Thoracic aorta (tissue), 2 donors: Measurements from ENCODE around the gene TRMT13. TPM values are rescaled to one million over a fixed set of nuclear protein-coding genes. Genes with fewer than 3 reads are reported as not detected.

ENCODE experiments used
- ATAC-seq: fragments of 150-250 bp; one replicate; pipeline ENCODE4 v1.8.0; 2017; ENCODE audit warnings: low read depth; ENCODE audit not compliant: insufficient number of reproducible peaks, low FRiP score
- DNase-seq: peaks from one replicate; pipeline ENCODE4 v3.0.0-alpha.2; 2020; ENCODE audit warnings: low spot score
- H3K27ac ChIP-seq, 2 donors: fragments of 200-600 bp; sonication (generic); 1 replicate in 1 of 2; 2 replicates in 1 of 2; pipeline ENCODE4 v1.5.1; 2016; ENCODE audit warnings: mild to moderate bottlenecking in 2 of 2, moderate library complexity in 2 of 2
- H3K27me3 ChIP-seq: fragments of 200-600 bp; sonication (generic); replicated peaks from 2 replicates; pipeline ENCODE4 v1.6.0; 2016; ENCODE audit warnings: mild to moderate bottlenecking; ENCODE audit not compliant: insufficient read depth
- H3K36me3 ChIP-seq: fragments of 200-600 bp; sonication (generic); one replicate; pipeline ENCODE4 v1.5.1; 2016
- H3K4me1 ChIP-seq, 2 donors: fragments of 200-600 bp; sonication (generic); 1 replicate in 1 of 2; 2 replicates in 1 of 2; pipeline versions ENCODE4 v1.5.1 to v1.6.0; 2016; ENCODE audit warnings: low read depth in 2 of 2, mild to moderate bottlenecking in 1 of 2; ENCODE audit not compliant: control insufficient read depth in 1 of 2
- H3K4me3 ChIP-seq: fragments of 200-600 bp; sonication (generic); 2 replicates; pipeline ENCODE4 v1.5.1; 2016; ENCODE audit warnings: mild to moderate bottlenecking
- H3K9me3 ChIP-seq: fragments of 200-600 bp; sonication (generic); 2 replicates; pipeline ENCODE4 v1.5.1; 2016
- total RNA-seq, 2 donors: library from RNA; depleted of rRNA; stranded (reverse); fragments of >200 nt; gene quantifications; one replicate each; pipeline versions ENCODE4 v1.1.0 to v1.2.3, GENCODE V29; 2016
- TF ChIP-seq, protein P1 (sequence below): fragments of 200-600 bp; sonication (generic); IDR thresholded peaks from one replicate; pipeline ENCODE4 v1.5.1; 2019; ENCODE audit warnings: antibody characterized with exemption

Gene TRMT13
- total RNA-seq, 2 donors from 2014 or later: 11.4 to 11.7 TPM

DNA sequence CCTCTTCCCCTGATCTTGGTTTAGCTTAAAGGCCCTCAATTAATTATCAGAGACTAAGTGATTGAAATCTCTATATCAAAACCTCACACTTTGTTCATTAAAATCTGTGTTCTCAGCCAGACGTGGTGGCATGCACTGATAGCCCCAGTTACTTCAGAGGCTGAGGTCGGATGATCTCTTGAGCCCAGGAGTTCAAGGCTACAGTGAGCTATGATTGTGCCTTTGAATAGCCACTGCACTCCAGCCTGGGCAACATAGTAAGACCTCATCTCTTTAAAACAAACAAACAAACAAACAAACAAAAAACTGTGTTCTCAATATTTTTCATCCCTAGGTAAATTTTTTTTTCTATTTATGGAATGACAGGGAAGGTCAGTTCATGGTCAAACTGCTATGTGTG lies 18.7 kb downstream of the TRMT13 start:
- Histone ChIP-seq H3K27ac (no peak overlapping the region), H3K27me3 (no peaks in the 10 kb centered on the region), H3K36me3 (peaks cover 11% of the 10 kb centered on the region), H3K4me1 (no peaks in the 10 kb centered on the region), H3K4me3 (no peak overlapping the region), H3K9me3 (no peaks in the 10 kb centered on the region)
- DNase-seq (no peak), ATAC-seq (no peak)
- TF ChIP-seq, protein P1, sequence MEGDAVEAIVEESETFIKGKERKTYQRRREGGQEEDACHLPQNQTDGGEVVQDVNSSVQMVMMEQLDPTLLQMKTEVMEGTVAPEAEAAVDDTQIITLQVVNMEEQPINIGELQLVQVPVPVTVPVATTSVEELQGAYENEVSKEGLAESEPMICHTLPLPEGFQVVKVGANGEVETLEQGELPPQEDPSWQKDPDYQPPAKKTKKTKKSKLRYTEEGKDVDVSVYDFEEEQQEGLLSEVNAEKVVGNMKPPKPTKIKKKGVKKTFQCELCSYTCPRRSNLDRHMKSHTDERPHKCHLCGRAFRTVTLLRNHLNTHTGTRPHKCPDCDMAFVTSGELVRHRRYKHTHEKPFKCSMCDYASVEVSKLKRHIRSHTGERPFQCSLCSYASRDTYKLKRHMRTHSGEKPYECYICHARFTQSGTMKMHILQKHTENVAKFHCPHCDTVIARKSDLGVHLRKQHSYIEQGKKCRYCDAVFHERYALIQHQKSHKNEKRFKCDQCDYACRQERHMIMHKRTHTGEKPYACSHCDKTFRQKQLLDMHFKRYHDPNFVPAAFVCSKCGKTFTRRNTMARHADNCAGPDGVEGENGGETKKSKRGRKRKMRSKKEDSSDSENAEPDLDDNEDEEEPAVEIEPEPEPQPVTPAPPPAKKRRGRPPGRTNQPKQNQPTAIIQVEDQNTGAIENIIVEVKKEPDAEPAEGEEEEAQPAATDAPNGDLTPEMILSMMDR: no peak

DNA sequence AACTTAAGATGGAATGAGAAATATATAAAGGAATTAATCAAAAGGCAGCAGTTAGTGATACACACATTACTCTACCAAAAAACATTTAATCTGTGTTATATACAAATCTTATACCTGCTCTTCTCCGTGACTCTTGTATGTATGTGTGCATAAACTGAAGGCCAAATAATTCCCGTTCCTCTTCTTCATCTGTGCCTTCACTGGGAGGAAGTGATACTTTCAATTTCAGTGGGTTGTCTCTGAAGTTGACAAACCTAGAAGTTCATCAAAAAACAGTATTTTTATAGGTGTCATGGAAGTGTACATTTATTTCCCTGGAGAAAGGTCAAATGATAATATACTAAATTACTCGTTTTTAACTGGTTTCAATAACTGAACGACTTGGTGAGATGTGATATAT lies 19.3 kb downstream of the TRMT13 start:
- TF ChIP-seq, protein P1: no peak
- H3K36me3 ChIP-seq: peaks cover 9% of the 10 kb centered on the region
- no peaks in the 10 kb centered on the region for H3K4me1 ChIP-seq
- no peaks in the 10 kb centered on the region for H3K9me3 ChIP-seq
- no peak overlapping the region for H3K4me3 ChIP-seq
- H3K27ac ChIP-seq: no peak overlapping the region
- no peak for ATAC-seq
- no peaks in the 10 kb centered on the region for H3K27me3 ChIP-seq
- no peak for DNase-seq

DNA sequence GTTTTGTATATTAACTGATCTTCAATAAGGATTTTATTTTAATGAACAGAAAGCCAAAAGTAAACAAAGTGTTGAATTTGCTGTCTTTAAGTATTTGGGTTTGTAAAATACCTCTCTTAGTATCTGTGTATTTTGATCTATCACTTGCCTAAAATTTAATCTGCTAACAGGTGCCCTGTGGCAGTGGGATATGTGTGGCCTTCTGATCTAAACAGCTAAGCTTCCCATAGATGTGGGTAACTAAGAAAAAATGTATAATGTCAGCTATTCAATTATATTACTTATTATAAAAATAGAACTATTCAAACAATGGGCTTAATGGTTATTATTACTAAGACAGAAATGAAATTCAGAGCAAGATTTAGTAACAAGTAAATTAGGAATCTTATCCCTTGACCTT lies 29.9 kb downstream of the TRMT13 start:
- H3K36me3 ChIP-seq: no peaks in the 10 kb centered on the region
- H3K9me3 ChIP-seq: no peaks in the 10 kb centered on the region
- no peaks in the 10 kb centered on the region for H3K27me3 ChIP-seq
- H3K4me3 ChIP-seq: no peak overlapping the region
- DNase-seq: no peak
- no peaks in the 10 kb centered on the region for H3K4me1 ChIP-seq
- no peak for ATAC-seq
- no peak overlapping the region for H3K27ac ChIP-seq
- TF ChIP-seq, protein P1: no peak

GRCh38 chr1:100164216-100164615 lies 31.3 kb downstream of the TRMT13 start:
- Histone ChIP-seq H3K27ac (no peak overlapping the region), H3K4me1 (no peaks in the 10 kb centered on the region), H3K9me3 (no peaks in the 10 kb centered on the region), H3K36me3 (no peaks in the 10 kb centered on the region), H3K27me3 (no peaks in the 10 kb centered on the region), H3K4me3 (no peak overlapping the region)
- no peak for ATAC-seq
- TF ChIP-seq, protein P1: no peak
- DNase-seq: no peak

- TF ChIP-seq, protein P1: no peak
- Histone ChIP-seq H3K9me3 (no peaks in the 10 kb centered on the region), H3K4me3 (no peak overlapping the region), H3K27ac (no peak overlapping the region), H3K36me3 (no peaks in the 10 kb centered on the region), H3K27me3 (no peaks in the 10 kb centered on the region), H3K4me1 (no peaks in the 10 kb centered on the region)
- DNase-seq (no peak), ATAC-seq (no peak)
Measured at GRCh38 chr1:100164702-100165101, 31.7 kb downstream of the TRMT13 start.
